HG03175 (cell line): ENCODE data around the gene TEAD3.

Experiments
- ATAC-seq: cut with Tn5 transposase; IDR thresholded peaks from one replicate; pipeline ENCODE4 v1.9.1; 2021; ENCODE audit warnings: mild to moderate bottlenecking, moderate library complexity; ENCODE audit not compliant: unreplicated experiment

Gene TEAD3

GRCh38 chr6:35477028-35477427 is 19.9 kb downstream of the TEAD3 start:
- no peak for ATAC-seq

- no peak for ATAC-seq
These were observed 20.9 kb downstream of the TEAD3 start for GRCh38 chr6:35476004-35476403.

DNA sequence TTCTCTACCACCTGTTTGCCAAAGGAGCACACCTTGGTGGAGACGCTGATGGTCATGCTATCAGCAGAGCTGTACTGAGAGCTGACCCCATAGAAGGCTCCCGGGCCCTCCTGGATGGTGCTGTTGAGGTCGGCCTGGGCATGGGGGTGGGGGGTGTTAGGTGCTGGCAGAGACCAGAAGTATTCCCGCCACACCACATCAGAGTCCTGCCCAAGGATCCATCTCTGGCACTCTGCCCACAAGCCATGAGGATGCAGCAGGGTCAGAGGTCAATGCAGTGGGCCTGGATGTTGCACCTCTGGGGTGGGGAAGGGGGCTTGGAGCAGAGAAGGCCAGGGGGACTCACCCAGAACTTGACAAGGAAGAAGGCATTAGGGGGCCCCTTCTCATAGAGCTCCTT is 21.3 kb downstream of the TEAD3 start:
- no peak for ATAC-seq

DNA sequence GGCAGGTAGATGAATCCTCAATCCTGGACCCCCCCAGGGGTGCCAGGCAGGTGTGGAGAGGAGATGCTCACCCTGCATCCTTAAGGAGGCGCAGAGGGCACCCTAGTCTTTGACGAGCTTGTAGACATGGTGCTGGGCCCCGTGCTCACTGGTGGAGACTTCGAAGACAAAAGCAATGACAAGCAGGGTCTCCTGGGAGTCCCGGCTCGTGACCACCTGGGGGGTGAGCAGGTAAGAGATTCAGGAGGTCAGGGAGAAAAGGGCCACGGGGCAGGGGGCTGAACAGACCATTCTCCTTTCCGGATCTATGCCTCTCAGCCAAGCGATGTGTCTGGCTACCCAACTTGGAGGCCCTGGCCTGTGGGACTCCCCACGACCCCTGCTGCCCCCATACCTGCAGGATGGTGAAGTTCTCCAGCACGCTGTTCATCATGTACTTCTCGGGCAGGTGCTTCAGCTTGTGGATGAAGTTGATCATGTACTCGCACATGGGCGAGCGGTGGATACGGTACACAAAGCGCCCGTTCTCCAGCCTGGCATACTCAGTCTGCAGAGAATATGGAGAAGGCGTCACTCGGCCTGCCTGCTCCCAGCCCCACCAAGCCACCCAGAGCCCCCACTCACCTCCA is 21.8 kb downstream of the TEAD3 start:
- no peak for ATAC-seq

GRCh38 chr6:35474131-35474941 is 22.5 kb downstream of the TEAD3 start:
- ATAC-seq, result no peak

DNA sequence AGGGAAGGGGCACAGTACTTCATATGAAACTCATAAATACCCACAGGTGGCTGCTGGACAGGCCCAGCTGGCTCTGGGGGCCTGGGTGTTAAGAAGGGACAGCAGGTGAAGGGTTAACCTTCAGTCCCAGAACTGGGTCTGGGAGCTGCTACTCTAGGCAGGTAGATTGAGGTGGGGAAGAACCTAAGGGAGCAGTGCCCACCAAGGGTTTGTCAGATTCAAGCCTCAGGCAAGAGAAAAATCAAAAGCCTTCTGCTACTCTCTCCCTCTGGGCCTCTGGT is 23.1 kb downstream of the TEAD3 start:
- no peak for ATAC-seq

- ATAC-seq, result no peak
These were observed 23.6 kb downstream of the TEAD3 start for GRCh38 chr6:35473075-35473849.

DNA sequence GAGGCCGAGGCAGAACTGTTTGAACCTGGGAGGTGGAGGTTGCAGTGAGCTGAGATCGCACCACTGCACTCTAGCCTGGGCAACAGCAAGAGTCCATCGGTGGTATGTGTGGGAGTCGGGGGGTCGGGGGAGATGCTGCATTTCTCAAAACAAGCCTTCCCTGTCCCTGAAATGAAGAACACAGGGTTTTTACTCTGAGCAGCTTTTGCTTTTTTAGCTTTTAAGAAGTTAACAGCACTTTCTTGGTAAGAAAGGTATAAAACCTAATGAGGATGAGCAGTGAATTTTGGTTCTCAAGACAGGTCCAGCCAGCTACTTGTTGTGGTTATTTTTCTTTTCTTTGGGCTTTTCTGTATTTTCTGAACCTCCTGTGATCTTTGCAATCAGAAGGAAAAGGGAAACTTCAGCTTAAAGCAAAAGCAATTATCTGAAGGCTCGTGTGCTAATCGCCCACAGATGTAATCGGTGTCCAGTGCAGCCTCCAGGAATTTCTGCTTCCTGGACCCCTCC is 25.0 kb downstream of the TEAD3 start:
- ATAC-seq, result no peak

GRCh38 chr6:35470663-35471120 is 26.2 kb downstream of the TEAD3 start:
- no peak for ATAC-seq

DNA sequence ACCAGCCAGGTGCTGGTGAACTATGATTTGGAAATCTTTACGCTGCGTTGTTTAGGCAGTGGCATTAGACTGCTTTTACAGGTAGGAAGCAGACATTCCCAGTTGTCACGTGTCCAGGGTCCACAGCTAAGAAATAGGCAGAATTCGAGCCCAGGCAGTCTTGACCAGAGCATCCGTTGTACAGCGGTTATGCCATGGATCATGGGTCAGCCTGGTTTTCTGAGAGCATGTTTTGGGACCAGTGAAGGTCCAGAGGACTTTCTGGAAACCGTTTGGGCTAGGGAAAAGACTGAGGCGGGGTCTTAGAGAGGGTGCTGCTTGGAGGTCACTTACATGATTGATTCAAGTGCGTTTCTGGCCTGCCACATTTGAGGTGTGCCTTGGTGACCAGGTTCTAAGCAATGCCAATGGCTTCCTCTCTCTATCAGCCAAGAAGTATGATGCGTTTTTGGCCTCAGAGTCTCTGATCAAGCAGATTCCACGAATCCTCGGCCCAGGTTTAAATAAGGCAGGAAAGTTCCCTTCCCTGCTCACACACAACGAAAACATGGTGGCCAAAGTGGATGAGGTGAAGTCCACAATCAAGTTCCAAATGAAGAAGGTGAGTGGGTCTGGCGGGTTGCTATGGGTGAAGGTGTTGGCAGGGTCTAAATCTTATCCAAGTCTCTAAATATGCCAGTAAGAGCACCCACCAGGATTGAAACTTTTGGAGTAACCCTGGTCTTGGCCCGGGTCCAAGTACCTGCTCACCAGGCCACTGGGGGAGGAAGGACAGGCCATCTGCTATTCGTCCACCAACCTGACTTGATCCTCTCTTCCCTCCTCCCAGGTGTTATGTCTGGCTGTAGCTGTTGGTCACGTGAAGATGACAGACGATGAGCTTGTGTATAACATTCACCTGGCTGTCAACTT is 26.9 kb downstream of the TEAD3 start:
- no peak for ATAC-seq

GRCh38 chr6:35468980-35469750 is 27.7 kb downstream of the TEAD3 start:
- ATAC-seq, result peak; percentile 5

DNA sequence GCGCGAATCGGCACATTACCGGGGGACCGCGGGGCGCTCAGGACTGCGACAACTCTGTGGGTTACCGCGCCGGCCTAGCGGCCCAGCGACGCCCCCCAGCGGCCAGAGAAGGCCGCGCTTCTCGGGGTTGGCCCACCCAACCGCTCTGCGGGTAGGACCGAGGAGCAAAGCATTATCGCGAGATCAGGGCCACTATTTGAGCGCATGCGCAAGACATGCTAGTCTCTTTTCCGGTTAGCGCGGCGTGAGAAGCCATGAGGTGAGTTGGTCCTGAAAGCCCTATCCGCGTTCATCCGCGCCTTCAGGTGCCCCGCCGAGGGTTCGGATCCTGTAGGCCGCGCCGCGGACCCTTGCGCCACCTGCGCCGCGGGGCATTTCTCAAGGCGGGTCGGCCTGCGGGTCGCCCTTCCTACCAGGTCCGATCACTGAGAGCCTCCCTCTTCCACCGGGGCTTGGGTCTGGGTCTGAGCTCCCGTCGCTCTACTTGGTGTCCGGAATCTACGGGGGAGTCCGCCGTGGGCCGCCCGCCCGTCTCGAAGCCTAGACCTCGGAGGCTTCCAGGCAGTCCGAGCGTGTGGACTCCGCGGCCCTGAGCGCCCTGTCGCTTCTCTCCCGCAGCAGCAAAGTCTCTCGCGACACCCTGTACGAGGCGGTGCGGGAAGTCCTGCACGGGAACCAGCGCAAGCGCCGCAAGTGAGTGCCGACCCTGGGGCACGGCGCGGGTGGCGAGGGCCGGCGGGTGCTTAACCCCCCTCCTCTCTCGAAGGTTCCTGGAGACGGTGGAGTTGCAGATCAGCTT is 28.5 kb downstream of the TEAD3 start, which contains the start of gene RPL10A:
Gene RPL10A (plus strand): TSS at position 221 of the 799 bp plus-strand sequence. CDS start 34 bp downstream, at position 255.
- peak; percentile 75 for ATAC-seq

- no peak for ATAC-seq
These were observed 31.2 kb downstream of the TEAD3 start for GRCh38 chr6:35465646-35466045.

DNA sequence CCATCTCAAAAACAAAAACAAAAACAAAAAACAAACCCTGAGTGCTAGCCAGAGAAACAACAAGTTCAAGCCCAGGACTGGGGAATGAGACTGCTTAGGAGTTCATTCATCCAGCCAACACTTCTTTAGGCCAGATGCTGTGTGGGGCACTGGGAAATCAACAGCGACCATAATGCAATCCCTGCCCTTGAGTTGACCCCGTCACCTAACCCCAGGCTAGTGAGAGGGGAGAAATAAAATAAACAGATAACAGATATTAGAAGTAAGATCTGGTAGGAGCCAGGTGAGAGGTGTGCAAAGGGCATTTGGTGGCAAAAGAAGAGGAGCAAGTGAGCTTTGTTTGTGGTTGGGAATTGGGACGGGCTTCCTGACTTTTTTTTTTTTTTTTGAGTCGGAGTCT is 33.6 kb downstream of the TEAD3 start:
- no peak for ATAC-seq

DNA sequence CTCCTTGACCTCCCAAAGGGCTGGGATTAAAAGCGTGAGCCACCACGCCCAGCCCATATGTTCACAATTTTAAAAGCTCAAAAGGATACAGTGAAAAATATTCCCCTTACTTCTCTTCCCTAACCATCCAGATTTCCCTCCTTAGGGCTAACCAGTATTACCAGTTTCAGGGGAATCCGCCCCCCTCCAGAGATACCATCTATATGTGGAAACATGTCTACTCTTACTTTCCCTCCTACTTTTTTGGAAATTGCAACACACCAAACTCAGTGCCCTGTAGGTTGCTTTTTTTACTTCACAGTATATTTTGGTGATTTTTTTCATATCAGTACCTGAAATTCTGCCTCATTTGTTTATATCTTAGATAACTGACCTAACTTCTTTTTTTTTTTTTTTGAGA is 35.6 kb downstream of the TEAD3 start:
- ATAC-seq, result no peak

- no peak for ATAC-seq
These were observed 39.0 kb downstream of the TEAD3 start for GRCh38 chr6:35457907-35458306.

DNA sequence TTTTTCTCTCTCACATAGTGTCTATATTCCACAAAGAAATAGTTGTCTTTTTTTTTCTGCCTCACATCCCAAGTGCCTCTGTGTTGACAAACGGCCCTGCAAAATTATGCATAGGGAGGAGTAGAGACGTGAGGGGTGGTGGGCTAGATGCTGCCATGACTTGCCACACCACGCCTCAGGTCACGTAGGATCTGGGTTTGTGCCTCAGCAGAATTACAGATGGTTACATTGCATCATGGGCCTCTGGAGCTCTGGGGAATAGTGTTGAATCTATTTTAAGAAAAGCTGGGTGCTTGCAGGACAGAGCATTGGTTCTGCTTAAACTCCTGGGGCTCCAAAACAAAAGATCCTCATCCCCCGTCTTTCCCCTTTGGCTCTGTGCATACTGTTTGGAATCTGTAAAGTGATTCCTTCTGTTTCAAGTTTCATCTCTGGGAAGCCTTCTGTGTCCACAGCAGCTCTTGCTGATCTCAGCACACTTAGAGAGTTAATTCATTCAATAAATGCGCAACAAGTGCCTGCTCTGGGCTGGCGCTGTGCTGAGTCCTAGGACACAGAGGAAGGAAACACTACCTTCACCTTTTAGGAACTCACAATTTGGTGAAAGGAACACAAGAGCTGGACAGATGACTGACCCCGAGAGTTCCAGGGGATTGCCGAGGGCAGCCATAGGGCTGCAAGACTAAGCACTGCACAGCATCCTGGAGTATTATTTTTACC is 42.3 kb downstream of the TEAD3 start:
- ATAC-seq, result no peak

- no peak for ATAC-seq
These were observed 43.6 kb downstream of the TEAD3 start for GRCh38 chr6:35453236-35453635.
